Measurements from ENCODE around the gene GON4L. TPM values are rescaled to one million over a fixed set of nuclear protein-coding genes. Genes with fewer than 3 reads are reported as not detected.

Gene GON4L
- total RNA-seq, 3 donors from 2014 or later (not counting 1 experiment from before 2014, with no cell fraction given), result 127 to 147 (median 146) TPM

DNA sequence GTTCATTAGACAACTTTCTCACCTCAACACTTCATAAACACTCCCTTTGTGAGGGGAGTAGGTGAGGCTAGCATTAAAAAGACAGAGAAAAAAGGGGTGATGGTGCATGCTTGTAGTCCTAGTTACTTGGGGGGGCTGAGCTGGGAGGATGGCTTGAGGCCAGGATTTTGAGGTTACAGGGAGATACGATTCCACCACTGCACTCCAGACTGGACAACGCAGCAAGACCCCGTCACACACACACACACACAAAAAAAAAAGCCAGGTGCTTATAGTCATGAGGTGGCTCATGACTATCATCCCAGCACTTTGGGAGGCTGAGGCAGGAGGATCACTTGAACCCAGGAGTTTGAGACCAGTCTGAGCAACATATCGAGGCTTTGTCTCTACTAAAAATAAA is 29.6 kb downstream of the GON4L start:
- Mint-ChIP-seq H3K27ac (peak overlapping the region in 1 of 2 donors; percentile 41), H3K4me3 (no peak overlapping the region), H3K36me3 (peaks cover 2% of the 10 kb centered on the region), H3K27me3 (ENCODE audit: low read depth in 2 of 2) (no peaks in the 10 kb centered on the region), H3K9me3 (no peaks in the 10 kb centered on the region), H3K4me1 (peaks cover 0 to 9% of the 10 kb centered on the region in 2 donors)
- Histone ChIP-seq H3K36me3 (ENCODE audit: control insufficient read depth, insufficient read depth, low read length) (peaks cover 24% of the 10 kb centered on the region), H3K27me3 (ENCODE audit: control insufficient read depth, insufficient read depth, low read length) (no peaks in the 10 kb centered on the region), H3K9me3 (ENCODE audit: control insufficient read depth, insufficient read depth, low read length) (no peaks in the 10 kb centered on the region), H3K4me3 (ENCODE audit: low read length) (no peak overlapping the region), H3K4me1 (ENCODE audit: control insufficient read depth, insufficient read depth, low read length) (no peaks in the 10 kb centered on the region), H3K27ac (ENCODE audit: low read length) (no peak overlapping the region)
- DNase-seq, result no peak
- TF ChIP-seq, protein P1, sequence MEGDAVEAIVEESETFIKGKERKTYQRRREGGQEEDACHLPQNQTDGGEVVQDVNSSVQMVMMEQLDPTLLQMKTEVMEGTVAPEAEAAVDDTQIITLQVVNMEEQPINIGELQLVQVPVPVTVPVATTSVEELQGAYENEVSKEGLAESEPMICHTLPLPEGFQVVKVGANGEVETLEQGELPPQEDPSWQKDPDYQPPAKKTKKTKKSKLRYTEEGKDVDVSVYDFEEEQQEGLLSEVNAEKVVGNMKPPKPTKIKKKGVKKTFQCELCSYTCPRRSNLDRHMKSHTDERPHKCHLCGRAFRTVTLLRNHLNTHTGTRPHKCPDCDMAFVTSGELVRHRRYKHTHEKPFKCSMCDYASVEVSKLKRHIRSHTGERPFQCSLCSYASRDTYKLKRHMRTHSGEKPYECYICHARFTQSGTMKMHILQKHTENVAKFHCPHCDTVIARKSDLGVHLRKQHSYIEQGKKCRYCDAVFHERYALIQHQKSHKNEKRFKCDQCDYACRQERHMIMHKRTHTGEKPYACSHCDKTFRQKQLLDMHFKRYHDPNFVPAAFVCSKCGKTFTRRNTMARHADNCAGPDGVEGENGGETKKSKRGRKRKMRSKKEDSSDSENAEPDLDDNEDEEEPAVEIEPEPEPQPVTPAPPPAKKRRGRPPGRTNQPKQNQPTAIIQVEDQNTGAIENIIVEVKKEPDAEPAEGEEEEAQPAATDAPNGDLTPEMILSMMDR (IDR thresholded peaks at IDR 0.05), result no peak
- intact Hi-C loops (cut with micrococcal nuclease), result no loop called here
- ATAC-seq, result no peak
- 100% methylated on average over 1 of the region's 4 CpGs for WGBS (ENCODE audit: insufficient coverage)

DNA sequence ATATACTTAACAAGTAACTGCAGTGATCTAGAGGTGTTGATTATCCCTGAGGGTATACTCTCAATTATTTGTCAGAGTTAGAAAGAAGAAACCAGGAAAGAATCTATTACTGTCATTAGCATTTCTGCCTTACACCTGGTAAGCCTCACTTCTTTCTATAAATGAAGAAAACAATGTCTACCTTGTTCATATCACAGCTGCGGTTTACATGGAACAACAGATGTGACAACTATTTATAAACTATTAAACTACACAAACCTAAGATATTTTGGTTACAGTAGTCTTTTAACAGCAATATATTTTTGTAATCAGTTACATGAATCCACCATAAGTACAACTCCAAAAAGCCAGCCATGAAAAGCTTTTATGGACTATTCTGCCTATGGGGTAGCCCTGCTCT is 40.7 kb downstream of the GON4L start:
- H3K36me3 Mint-ChIP-seq, result peaks cover 7% of the 10 kb centered on the region
- Histone ChIP-seq H3K36me3 (ENCODE audit: control insufficient read depth, insufficient read depth, low read length) (peaks cover 81% of the 10 kb centered on the region), H3K27ac (ENCODE audit: low read length) (no peak overlapping the region), H3K9me3 (ENCODE audit: control insufficient read depth, insufficient read depth, low read length) (no peaks in the 10 kb centered on the region), H3K4me1 (ENCODE audit: control insufficient read depth, insufficient read depth, low read length) (no peaks in the 10 kb centered on the region), H3K27me3 (ENCODE audit: control insufficient read depth, insufficient read depth, low read length) (no peaks in the 10 kb centered on the region), H3K4me3 (ENCODE audit: low read length) (no peak overlapping the region)
- ATAC-seq (no peak), DNase-seq (no peak)
- no peaks in the 10 kb centered on the region for H3K27me3 Mint-ChIP-seq (ENCODE audit: low read depth in 2 of 2)
- intact Hi-C loops (cut with micrococcal nuclease), result no loop called here
- no peaks in the 10 kb centered on the region for H3K9me3 Mint-ChIP-seq
- TF ChIP-seq, protein P1 (IDR thresholded peaks at IDR 0.05), result no peak
- no peaks in the 10 kb centered on the region for H3K4me1 Mint-ChIP-seq
- H3K27ac Mint-ChIP-seq, result no peak overlapping the region
- no CpG with 5 or more reads among the region's 1 CpG for WGBS (ENCODE audit: insufficient coverage)
- H3K4me3 Mint-ChIP-seq, result no peak overlapping the region

DNA sequence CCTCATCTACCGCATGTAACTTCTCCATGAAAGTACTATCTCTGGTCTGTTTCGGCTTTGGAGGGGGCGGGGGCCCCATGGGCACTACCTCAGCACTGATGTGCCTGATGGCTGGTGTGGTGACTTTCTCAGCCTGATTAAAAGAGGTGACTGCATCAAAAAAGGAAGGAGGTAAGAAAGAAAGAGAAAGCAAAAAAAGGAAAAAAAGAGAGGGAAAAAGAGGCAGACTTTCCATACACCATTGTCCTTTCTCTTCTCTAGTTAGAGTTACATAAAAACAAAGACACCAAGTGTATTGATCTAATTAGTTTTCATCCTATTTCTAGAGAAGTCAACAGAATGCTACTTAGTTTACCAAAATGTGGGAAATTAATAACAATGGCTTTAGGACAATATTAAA is 43.3 kb downstream of the GON4L start:
- Mint-ChIP-seq H3K9me3 (no peaks in the 10 kb centered on the region), H3K4me1 (peaks cover 0 to 5% of the 10 kb centered on the region in 2 donors), H3K27ac (peak overlapping the region in 1 of 2 donors; percentile 6), H3K4me3 (no peak overlapping the region), H3K27me3 (ENCODE audit: low read depth in 2 of 2) (no peaks in the 10 kb centered on the region), H3K36me3 (peaks cover 7% of the 10 kb centered on the region)
- intact Hi-C loops (cut with micrococcal nuclease), result no loop called here
- Histone ChIP-seq H3K27me3 (ENCODE audit: control insufficient read depth, insufficient read depth, low read length) (no peaks in the 10 kb centered on the region), H3K9me3 (ENCODE audit: control insufficient read depth, insufficient read depth, low read length) (no peaks in the 10 kb centered on the region), H3K36me3 (ENCODE audit: control insufficient read depth, insufficient read depth, low read length) (peaks cover 61% of the 10 kb centered on the region), H3K27ac (ENCODE audit: low read length) (no peak overlapping the region), H3K4me3 (ENCODE audit: low read length) (no peak overlapping the region), H3K4me1 (ENCODE audit: control insufficient read depth, insufficient read depth, low read length) (peaks cover 3% of the 10 kb centered on the region)
- ATAC-seq (no peak), DNase-seq (no peak)
- TF ChIP-seq, protein P1 (IDR thresholded peaks at IDR 0.05), result no peak
- WGBS (ENCODE audit: insufficient coverage), result 100% methylated on average over 3 of the region's 3 CpGs

DNA sequence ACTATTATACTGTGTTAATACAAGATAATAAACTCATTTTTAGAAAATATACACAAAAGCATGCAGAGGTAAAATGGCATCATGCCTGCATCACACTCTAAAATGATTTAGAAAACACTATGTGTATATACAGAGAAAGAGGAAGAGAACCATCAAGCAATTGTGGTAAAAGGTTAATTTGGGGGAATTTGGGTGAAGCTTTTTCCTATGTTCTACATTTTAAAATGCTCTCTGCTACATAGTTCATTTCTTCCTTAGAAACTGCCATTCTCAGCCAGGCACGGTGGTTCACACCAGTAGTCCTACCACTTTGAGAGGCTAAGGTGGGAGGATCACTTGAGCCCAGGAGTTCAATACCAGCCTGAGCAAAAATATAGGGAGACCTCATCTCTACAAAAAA is 44.1 kb downstream of the GON4L start:
- no peaks in the 10 kb centered on the region for H3K27me3 ChIP-seq (ENCODE audit: control insufficient read depth, insufficient read depth, low read length)
- no peak for DNase-seq
- Mint-ChIP-seq H3K4me3 (no peak overlapping the region), H3K9me3 (no peaks in the 10 kb centered on the region), H3K27me3 (ENCODE audit: low read depth in 2 of 2) (no peaks in the 10 kb centered on the region), H3K27ac (no peak overlapping the region), H3K4me1 (peaks cover 0 to 5% of the 10 kb centered on the region in 2 donors), H3K36me3 (peaks cover 7% of the 10 kb centered on the region)
- H3K27ac ChIP-seq (ENCODE audit: low read length), result no peak overlapping the region
- peaks cover 3% of the 10 kb centered on the region for H3K4me1 ChIP-seq (ENCODE audit: control insufficient read depth, insufficient read depth, low read length)
- H3K9me3 ChIP-seq (ENCODE audit: control insufficient read depth, insufficient read depth, low read length), result no peaks in the 10 kb centered on the region
- intact Hi-C loops (cut with micrococcal nuclease), result no loop called here
- H3K36me3 ChIP-seq (ENCODE audit: control insufficient read depth, insufficient read depth, low read length), result peaks cover 55% of the 10 kb centered on the region
- H3K4me3 ChIP-seq (ENCODE audit: low read length), result no peak overlapping the region
- 100% methylated on average over 1 of the region's 1 CpG for WGBS (ENCODE audit: insufficient coverage)
- ATAC-seq, result no peak
- TF ChIP-seq, protein P1 (IDR thresholded peaks at IDR 0.05), result no peak
